Endothelial cell of umbilical vein (primary cell): ENCODE data around the gene HENMT1. TPM values are rescaled to one million over a fixed set of nuclear protein-coding genes. Genes with fewer than 3 reads are reported as not detected.
A peak's percentile ranks its signal among the peaks of the same experiment; 100 is the strongest.

Source experiments
- BruUV-seq: library from RNA; stranded (reverse); fragments of 400-500 nt; replicated peaks from 2 replicates; lab custom pipeline; 2021; lab: Mats Ljungman, UMichigan
- CTCF ChIA-PET: fragments of 300-600, 350-600 bp; sonication (Branson Sonifier 250); formaldehyde crosslinking; loops from one replicate; lab custom pipeline; 2021; ENCODE audit warnings: antibody characterized with exemption, inconsistent platforms; lab: Charles Lee
- POLR2A ChIA-PET: fragments of 300-600, 350-600 bp; sonication (Branson Sonifier 250); formaldehyde crosslinking; loops from one replicate; lab custom pipeline; 2021; ENCODE audit warnings: antibody characterized with exemption, inconsistent platforms; lab: Charles Lee
- DNase-seq: peaks from one replicate; pipeline ENCODE4 v3.0.0-alpha.2; 2011; ENCODE audit warnings: low read depth, low spot score
- FAIRE-seq: peaks from 2 replicates; lab custom pipeline; 2011; peaks lifted over from hg19 to GRCh38; lab: Jason Lieb, UNC
- H2AFZ ChIP-seq: 2 replicates; pipeline ENCODE4 v1.6.0; 2012; ENCODE audit warnings: low read depth, low read length, control low read depth, inconsistent platforms
- H3K27ac ChIP-seq: 2 replicates; pipeline ENCODE4 v1.5.1; 2011; ENCODE audit warnings: low read depth, mild to moderate bottlenecking, control low read depth, low read length, moderate library complexity; ENCODE audit not compliant: insufficient read depth
- H3K27me3 ChIP-seq, 2 experiments: 2 replicates each; pipeline versions ENCODE4 v1.6.0 to v1.6.1; 2011; ENCODE audit warnings: low read length in 2 of 2, mixed read lengths in 1 of 2; ENCODE audit not compliant: control insufficient read depth in 2 of 2, insufficient read depth in 2 of 2
- H3K36me3 ChIP-seq, 2 experiments: 2 replicates in 1 of 2; 3 replicates in 1 of 2; pipeline ENCODE4 v1.5.1; 2011; ENCODE audit warnings: low read length in 2 of 2, mild to moderate bottlenecking in 1 of 2, moderate library complexity in 1 of 2; ENCODE audit not compliant: control insufficient read depth in 2 of 2, insufficient read depth in 2 of 2; ENCODE audit errors: extremely low read depth in 1 of 2
- H3K4me1 ChIP-seq: 3 replicates; pipeline ENCODE4 v1.5.1; 2011; ENCODE audit warnings: mild to moderate bottlenecking, low read length; ENCODE audit not compliant: control insufficient read depth, insufficient read depth; ENCODE audit errors: extremely low read depth
- H3K4me2 ChIP-seq: 2 replicates; pipeline ENCODE4 v1.6.1; 2011; ENCODE audit warnings: low read length, control low read depth, mixed read lengths; ENCODE audit not compliant: insufficient read depth
- H3K4me3 ChIP-seq, 3 experiments: fragments of 200-600 bp in 1 of 3; sonication (generic), shearing (Covaris generic) in 1 of 3; replicated peaks in 1 of 3; 2 replicates each; pipeline ENCODE4 v1.5.1; 2011 to 2016; ENCODE audit warnings: control low read depth in 3 of 3, low read length in 3 of 3, mild to moderate bottlenecking in 2 of 3, inconsistent platforms in 1 of 3, low read depth in 1 of 3, moderate library complexity in 1 of 3; ENCODE audit not compliant: insufficient read depth in 1 of 3
- H3K79me2 ChIP-seq: 2 replicates; pipeline ENCODE4 v1.6.0; 2012; ENCODE audit warnings: low read length, inconsistent platforms; ENCODE audit not compliant: control insufficient read depth, insufficient read depth
- H3K9ac ChIP-seq: replicated peaks from 2 replicates; pipeline ENCODE3; 2011; ENCODE audit warnings: low read length, control low read depth; ENCODE audit not compliant: insufficient read depth; ENCODE audit errors: extremely low read depth
- H3K9me1 ChIP-seq: replicated peaks from 3 replicates; pipeline ENCODE4 v1.6.0; 2011; ENCODE audit warnings: mild to moderate bottlenecking, low read length; ENCODE audit not compliant: control insufficient read depth, insufficient read depth; ENCODE audit errors: extremely low read depth
- H3K9me3 ChIP-seq: replicated peaks from 2 replicates; pipeline ENCODE4 v1.5.1; 2012; ENCODE audit warnings: low read length, inconsistent platforms; ENCODE audit not compliant: control insufficient read depth, insufficient read depth
- H4K20me1 ChIP-seq: replicated peaks from 2 replicates; pipeline ENCODE3; 2011; ENCODE audit warnings: mild to moderate bottlenecking, low read length; ENCODE audit not compliant: control insufficient read depth, insufficient read depth; ENCODE audit errors: extremely low read depth
- FOS ChIP-seq: IDR thresholded peaks from 2 replicates; pipeline ENCODE4 v1.6.1; 2011; ENCODE audit warnings: mild to moderate bottlenecking, low read length, moderate library complexity, borderline replicate concordance; ENCODE audit not compliant: insufficient read depth
- GATA2 ChIP-seq: IDR thresholded peaks from 2 replicates; pipeline ENCODE4 v1.7.0; 2011; ENCODE audit warnings: low read depth, mild to moderate bottlenecking, moderate library complexity, mixed read lengths, low read length; ENCODE audit not compliant: insufficient read length, insufficient read depth
- POLR2A ChIP-seq: IDR thresholded peaks from 2 replicates; pipeline ENCODE4 v1.6.1; 2012; ENCODE audit warnings: low read depth, mild to moderate bottlenecking, control low read depth, low read length
- POLR2AphosphoS5 ChIP-seq: IDR thresholded peaks from 2 replicates; pipeline ENCODE4 v1.6.1; 2012; ENCODE audit warnings: low read depth, mild to moderate bottlenecking, control low read depth, low read length, moderate library complexity; ENCODE audit not compliant: insufficient read depth
- dilution Hi-C: fragments of 300-500 bp; cut with MboI; formaldehyde crosslinking; loops from one replicate; pipeline ENCODE4 v1.15.0; 2019; ENCODE audit warnings: low sequenced_read_pairs; ENCODE audit not compliant: extremely low pct_ligation_motif_present
- intact Hi-C: fragments of 100-400 bp; cut with micrococcal nuclease; formaldehyde crosslinking; loops from one replicate; pipeline ENCODE4 v1.10.0; 2022
- polyA plus RNA-seq, 4 experiments: library from polyadenylated mRNA; depleted of rRNA in 3 of 4; stranded (reverse) in 3 of 4; unstranded in 1 of 4; fragments of >200 nt; gene quantifications; 2 replicates each; pipeline versions ENCODE4 v1.2.1 to v1.2.3, GENCODE V29; 2011 to 2012; ENCODE audit warnings: missing spikeins in 1 of 4
- total RNA-seq: library from RNA; stranded (reverse); gene quantifications from 2 replicates; pipeline ENCODE4 v1.2.3, GENCODE V29; 2021
- TF ChIP-seq, protein P1 (sequence below): IDR thresholded peaks from 2 replicates; pipeline ENCODE4 v1.6.1; 2011; ENCODE audit not compliant: insufficient read depth, insufficient read length

HENMT1 gene
- total and polyA plus RNA-seq, 2 donors (not counting 3 experiments of a cell fraction or from before 2014, with no cell fraction given), result 4.4 to 4.5 TPM

DNA sequence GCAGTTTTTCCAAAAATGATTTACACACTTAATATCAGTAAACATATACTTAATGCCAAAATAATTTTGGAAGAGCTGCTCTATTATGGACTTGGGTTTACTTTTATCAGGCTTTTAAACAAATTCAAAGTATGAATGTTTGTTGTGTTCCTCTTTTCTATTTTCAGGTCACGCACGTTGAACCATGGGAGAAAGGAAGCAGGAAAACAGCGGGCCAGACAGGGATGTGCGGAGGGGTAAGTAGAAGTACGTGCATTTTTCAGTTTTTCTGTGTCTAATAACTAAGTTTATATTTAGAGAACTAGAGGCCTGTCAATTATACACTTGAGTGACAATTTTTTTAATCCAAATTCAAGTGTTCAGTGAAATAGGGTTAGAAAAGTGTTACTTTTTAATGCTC lies 34.6 kb upstream of the HENMT1 start:
- Histone ChIP-seq H4K20me1 (peaks cover 4% of the 10 kb centered on the region), H2AFZ (no peak overlapping the region), H3K36me3 (peaks cover 14 to 41% of the 10 kb centered on the region in 2 experiments), H3K27ac (no peak overlapping the region), H3K9me3 (no peaks in the 10 kb centered on the region), H3K9ac (no peak overlapping the region), H3K27me3 (no peaks in the 10 kb centered on the region), H3K79me2 (peaks cover 53% of the 10 kb centered on the region), H3K4me3 (no peak overlapping the region), H3K4me1 (peaks cover 23% of the 10 kb centered on the region), H3K4me2 (peak overlapping the region; percentile 99), H3K9me1 (no peaks in the 10 kb centered on the region)
- intact Hi-C loops (loop anchor here (1.0 kb wide), 1 partner anchor 8 kb away; no protein-coding TSS in a partner anchor), dilution Hi-C loops (no loop called here)
- no peak for FAIRE-seq
- BruUV-seq, result no TSS peak
- TF ChIP-seq, protein P1, sequence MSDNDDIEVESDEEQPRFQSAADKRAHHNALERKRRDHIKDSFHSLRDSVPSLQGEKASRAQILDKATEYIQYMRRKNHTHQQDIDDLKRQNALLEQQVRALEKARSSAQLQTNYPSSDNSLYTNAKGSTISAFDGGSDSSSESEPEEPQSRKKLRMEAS, result no peak
- TF ChIP-seq POLR2A (no peak), FOS (no peak), POLR2AphosphoS5 (no peak), GATA2 (no peak)
- ChIA-PET POLR2A (no interaction called here), CTCF (no interaction called here)
- no peak for DNase-seq
